HG02870 (cell line): ENCODE measurements around the gene CALCOCO1.

ENCODE experiments used
- ATAC-seq: cut with Tn5 transposase; IDR thresholded peaks from one replicate; pipeline ENCODE4 v1.9.1; 2021; ENCODE audit warnings: mild to moderate bottlenecking, moderate library complexity; ENCODE audit not compliant: unreplicated experiment

The CALCOCO1 gene

DNA sequence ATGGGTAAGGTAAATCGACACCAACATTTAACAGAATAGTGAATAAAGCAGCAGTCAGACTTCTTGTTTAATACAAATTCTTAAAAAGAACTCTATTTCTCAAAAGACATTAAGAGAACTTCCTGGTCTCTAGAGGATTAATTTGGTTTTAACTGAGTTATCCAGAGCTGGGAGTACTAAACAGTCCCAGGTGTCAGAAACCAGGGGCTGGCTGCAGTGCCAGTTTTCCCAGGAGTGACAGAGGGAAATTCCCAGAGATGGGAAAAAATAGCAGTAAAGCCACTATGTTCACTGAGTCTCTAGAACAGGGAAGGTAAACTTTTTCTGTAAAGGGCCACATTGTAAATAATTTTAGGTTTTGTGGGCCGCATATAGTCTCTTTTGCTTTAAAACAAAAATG lies 60.2 kb downstream of the CALCOCO1 start:
- ATAC-seq, result no peak

- ATAC-seq, result no peak
These were observed 62.3 kb downstream of the CALCOCO1 start for GRCh38 chr12:53664936-53665335.

DNA sequence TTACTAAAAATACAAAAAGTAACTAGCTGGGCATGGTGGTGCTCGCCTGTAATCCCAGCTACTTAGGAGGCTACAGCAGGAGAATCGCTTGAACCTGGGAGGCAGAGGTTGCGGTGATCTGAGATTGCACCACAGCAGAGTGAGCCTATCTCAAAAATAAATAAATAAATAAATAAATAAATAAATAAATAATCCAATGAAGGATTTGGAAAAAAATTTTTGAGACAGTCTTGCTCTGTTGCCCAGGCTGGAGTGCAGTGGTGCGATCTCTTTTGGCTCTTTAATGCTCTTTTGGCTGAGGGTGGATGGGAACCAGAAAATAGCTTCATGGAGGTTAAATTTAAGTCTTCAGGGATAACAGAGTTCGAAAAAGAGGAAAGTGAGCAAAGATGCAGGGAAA lies 63.1 kb downstream of the CALCOCO1 start:
- no peak for ATAC-seq

- ATAC-seq, result no peak
These were observed 67.2 kb downstream of the CALCOCO1 start for GRCh38 chr12:53660041-53660440.

DNA sequence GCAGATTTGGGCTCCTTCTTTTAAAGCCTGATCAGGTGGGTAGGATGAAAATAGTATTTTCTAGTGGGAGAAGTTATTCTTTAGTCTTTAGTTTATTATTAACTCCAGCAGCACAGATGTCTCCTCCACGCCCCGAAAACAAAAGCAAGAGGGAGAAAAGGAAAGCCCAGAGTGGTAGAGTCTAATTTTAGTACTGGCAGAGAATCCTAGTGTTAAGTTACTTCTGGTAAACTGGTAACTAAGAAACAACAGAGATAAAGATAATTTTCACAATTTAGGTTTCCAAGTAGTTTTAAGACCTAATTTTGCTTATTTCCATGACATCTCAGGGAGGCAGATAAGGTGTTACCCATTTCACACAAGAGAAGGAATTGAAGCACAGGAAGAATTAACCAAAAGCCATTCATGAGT lies 67.7 kb downstream of the CALCOCO1 start:
- no peak for ATAC-seq

DNA sequence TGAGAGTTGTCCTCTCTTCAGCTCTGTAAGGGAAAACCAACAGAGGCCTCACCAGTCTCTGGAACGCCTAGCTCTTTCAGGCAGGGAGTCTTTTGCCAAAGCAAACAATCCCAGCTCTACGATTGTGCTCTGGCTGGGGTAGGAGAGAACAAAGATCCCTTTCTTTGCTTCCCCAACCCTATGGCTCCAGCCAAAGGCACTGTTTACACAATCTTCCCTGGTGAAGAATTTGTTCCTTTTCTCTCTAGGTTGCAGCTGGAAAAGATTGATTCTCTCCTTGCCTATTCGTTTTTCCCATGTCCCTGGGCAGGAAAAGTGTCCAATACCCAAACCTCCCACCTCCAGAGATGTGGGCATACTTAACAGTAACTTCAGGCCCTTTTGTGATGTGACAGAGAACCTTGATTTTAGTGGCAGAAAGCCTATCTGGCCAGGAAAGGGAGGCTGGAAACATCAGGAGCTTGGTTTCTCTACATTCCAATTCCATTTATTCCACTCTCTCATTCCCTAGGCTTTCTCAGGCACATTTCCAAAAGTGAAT lies 68.2 kb downstream of the CALCOCO1 start:
- ATAC-seq, result no peak
